Inflammatory macrophage treated with lipopolysaccharide for 1 hour (primary cell): ENCODE data around the gene AFTPH.

Experiments
- DNase-seq, 2 donors: peaks; one replicate each; pipeline ENCODE4 v3.0.0-alpha.2; 2020 to 2022

Gene AFTPH

DNA sequence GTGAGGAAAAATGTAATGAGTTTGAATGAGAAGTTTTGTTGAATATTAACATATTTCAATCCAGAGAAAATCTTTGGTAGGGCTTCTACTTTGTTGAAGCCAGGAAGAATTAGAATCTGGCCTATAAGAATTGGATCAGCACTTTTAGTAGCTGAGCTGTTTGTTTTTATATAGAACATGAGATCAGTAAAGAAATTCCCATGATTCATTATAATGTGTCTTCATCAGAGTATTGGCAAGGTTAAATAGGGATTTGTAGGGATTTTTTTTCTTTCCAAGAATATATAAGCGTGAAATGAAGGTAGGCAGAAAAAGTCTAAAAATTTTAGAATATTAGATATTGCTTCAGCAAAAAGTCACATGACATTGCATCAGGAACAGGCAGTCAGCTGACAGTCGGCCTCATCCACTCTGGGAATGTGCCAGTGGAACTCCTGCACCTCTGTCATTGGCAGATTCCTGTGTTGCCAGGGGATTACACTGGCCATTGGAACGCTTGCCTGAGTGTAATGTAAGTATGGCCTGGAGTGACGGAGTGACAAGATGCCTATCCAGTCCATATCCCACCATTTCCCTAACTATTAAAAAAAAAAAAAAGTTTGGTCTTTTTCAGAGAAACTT is 69.0 kb downstream of the AFTPH start:
- peak; percentile 65 to 80 for DNase-seq

DNA sequence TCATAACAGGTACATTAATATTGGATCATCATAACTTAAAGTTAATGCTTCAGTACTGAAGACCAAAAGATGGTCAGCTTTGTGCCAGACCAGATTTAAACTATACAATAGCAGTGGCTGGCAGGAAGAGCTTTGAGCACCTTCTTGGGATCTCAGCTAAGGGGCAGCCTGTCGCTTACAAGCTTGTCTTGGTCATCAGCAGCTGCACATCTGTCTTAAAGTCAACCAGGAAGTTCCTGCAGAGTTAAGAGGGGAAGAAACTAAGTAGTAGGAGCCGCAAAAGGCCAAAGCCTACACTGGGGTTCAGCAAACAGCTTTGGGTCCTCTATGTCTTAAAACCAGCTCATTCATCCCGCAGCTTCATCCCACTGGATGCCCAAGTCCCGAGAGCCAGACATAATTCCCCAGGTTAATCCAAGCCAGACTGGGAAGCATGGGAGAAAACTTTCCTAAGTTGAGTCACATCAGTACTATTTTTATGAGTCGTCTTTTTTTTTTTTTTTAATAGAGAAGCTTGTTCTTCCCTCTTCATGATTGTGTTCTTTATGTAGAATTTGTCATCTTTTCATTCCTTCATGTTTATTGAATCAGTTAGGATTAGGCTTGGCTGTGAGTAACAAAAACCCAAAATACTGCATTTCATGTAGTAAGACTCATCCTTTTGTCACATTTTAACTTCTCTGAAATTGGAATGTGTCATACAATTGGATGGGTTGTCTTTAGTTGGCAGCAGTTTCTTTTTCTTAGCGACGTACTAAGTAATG is 70.3 kb downstream of the AFTPH start:
- peak in 1 of 2 donors; percentile 24 for DNase-seq

DNA sequence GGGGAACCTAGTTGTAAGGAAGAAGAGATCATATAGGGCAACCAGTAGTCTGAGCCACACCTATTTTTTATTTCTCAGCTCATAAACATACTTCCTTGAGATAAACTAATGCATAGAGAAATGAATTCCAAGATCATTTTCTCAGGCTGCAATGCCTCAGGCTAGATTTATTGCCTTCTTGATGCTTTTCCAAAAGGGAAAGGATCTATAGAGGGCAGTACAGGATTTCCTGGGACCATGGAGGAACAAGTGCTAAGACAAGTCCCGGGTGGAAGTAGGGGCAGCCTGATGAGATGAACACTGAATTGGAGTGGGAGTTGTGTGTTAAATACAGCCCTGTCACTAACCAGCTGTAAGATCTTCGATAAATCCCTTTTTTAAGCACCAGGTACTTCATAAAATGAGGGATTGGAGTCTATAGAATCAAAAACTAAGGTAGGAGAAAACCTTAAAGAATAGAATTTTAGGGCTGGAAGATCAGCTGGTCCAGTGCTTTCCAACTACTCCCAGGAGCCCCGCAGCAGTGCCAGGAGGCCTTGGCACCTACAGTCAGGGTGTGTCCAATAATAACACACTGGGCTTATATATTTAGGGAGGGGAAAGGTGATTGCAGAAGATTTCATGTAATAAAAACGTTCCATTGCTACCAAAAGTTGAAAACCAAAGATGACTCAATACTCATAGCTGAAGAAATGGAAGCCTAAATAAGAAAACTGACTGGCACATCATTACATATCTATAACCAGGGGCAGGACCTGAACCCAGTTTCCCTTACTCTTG is 71.5 kb downstream of the AFTPH start:
- DNase-seq = no peak

DNA sequence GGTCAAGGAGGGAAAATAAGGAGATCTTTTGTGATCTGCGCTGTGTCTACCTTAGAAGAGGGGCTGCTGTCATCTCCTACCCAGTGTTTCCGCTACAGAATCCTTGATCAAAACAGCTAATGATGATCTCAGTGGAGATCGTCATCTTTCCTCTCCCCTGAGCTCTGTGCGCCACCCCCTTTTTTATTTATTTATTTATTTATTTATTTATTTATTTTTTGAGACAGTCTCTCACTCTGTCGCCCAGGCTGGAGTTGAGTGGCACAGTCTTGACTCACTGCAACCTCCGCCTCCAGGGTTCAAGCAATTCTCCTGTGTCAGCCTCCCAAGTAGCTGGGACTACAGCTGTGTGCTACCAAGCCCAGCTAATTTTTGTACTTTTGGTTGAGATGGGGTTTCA is 74.1 kb downstream of the AFTPH start:
- DNase-seq = no peak

DNA sequence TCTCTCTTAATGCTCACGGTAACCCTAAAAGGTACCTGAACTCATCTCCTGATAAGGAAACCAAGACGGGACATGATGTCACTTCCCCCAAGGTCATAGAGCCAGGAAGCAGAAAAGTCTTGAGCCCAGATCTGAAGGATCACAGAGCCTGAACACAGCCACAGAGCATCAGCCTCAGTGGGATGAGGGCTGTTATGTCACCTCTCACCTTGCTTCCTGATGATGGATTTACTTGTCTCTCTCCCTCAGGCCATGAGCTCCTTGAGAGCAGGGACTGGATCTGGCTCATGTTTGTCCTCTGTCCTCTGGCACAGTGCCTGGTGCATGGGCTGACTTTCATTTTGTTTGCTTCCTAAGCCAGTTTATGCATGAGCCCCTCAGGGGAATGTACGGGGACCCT is 75.3 kb downstream of the AFTPH start:
- DNase-seq = no peak

DNA sequence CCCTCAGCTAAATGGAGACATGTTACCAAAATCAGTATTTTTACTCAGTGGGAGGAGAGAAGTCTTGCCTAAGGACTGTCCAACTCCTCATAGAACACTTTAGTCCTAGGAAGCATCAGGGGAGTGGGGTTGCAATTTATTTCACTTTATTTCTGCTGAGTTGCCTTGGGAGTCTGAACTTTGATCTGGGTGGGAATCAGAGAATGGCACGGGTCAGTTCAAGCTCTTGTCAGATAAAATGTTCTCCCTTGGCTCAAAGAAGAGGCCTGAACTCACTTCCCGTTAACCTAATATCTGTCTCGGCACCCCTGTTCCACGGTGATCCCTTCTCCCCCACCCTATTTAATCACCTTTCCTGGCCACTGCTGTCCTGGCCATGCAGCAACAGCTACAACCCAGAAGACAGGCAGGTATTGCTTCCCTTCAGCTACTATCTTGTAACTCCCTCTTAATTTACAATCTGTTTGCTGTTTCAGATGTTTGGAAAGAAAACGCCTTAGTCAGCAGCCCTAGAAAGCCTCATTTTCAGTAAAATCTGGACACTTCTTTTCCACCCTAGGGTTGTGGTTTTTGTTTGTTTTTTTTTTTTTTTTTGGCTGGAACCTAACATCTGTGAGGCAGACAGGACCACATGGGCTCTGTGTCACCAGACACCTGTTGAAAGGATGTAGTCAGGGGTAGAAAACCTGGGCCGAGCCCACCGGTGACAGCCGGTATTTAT is 77.1 kb downstream of the AFTPH start:
- DNase-seq = no peak

DNA sequence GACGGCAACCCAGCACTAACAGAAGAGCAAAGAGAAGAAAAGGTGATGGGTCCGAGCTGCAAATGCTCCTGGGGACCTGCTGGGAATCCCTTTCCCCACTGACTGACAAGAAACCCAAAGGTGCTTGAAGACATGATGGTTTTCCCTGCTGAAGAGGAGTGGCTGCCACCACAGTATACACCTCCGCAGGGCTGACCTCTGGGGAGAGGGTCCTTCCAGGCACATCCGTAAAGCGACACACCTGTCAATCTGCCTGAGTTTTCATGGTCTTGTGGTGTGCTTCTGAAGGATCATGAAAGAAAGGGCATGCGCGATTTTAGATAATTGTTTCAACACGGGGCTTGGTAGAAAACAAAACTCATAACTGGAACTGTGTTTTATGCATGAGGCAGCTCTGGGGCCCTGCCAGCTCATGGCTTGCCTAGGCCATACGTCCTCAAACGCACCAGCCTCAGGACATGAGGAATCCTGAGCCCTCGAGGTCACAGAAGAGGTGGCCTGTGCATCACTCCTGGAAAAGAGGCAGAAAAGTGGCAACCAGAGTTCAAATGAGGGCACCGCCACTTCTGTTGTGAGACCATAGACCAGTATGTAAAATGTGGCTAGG is 77.8 kb downstream of the AFTPH start:
- no peak for DNase-seq

DNA sequence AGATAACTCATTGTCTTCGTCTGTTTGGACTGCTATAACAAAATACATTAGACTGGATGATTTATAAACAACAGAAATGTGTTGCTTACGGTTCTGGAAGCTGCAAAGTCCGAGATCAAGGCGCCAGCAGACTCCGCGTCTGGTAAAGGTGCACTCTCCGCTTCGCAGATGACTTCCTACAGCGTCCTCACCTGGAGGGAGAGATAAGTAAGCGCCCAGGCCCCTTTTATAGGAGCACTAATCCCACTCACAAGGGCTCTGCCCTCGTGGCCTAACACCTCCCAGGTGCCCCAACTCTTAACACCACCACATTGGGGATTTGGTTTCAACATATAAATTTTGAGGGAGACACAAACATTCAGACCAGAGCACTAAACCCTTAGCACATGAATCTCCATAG is 78.3 kb downstream of the AFTPH start:
- DNase-seq = no peak

DNA sequence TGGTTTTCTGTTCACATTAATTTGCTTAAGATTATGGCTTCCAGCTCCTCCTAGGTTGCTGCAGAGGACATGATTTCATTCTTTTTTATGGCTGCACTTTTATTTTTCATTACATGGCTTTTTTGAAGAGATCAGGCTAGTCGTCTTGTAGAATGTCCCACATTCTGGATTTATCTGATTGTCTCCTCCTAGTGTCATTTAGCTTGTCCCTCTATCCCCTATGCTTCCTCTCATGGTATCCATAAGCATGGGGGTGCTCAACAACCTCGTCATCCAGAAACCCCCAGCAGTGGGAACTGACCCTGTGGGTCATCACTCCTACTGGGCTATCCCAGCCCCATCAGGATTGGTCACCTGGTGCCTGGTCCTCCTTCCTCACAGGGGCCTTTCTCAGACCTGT is 80.0 kb downstream of the AFTPH start:
- DNase-seq = no peak

DNA sequence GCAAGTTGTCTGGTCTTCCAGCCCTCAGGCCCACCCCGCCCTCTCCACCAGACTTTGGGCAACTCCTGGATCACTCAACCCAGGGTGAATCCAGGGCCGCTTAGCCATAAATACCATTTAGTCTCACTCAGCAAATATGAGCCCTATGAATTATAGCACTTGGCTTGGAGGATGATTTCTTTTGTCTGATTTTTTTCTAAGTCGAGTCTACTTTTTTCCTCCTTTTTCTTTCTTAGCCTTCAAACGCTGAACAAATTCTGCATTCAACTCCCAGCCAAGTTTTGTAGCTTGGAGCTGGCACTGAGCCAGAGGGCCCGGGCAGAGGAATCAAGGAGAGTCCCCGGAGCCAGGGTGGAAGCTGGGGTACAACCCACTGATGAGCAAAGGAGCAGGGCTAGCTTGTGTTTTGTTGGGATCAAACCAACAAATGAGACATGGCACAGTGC is 80.9 kb downstream of the AFTPH start:
- DNase-seq = no peak

DNA sequence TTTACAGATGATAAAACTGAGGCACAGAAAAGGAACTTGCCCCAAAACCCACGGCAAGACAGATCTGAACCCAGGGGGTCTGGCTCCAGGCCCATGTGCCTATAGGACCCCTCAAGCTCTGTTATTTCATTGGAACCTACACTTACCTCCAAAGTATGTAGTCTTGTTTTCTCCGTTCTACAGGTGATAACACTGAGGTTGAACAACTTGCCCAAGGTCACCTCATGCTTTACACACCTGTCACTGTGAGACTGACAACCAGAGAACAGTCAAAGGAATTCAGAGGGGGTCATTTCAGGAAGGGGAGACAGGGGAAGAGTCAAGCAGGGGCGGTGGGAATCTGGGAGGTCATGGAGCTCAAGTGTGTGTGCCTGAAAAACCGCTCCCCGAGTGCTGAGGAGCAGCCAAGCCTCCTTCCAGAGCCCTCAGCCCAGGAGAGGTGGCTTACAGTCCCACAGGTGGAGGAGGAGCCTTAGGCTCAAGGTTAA is 81.9 kb downstream of the AFTPH start:
- DNase-seq = no peak

DNA sequence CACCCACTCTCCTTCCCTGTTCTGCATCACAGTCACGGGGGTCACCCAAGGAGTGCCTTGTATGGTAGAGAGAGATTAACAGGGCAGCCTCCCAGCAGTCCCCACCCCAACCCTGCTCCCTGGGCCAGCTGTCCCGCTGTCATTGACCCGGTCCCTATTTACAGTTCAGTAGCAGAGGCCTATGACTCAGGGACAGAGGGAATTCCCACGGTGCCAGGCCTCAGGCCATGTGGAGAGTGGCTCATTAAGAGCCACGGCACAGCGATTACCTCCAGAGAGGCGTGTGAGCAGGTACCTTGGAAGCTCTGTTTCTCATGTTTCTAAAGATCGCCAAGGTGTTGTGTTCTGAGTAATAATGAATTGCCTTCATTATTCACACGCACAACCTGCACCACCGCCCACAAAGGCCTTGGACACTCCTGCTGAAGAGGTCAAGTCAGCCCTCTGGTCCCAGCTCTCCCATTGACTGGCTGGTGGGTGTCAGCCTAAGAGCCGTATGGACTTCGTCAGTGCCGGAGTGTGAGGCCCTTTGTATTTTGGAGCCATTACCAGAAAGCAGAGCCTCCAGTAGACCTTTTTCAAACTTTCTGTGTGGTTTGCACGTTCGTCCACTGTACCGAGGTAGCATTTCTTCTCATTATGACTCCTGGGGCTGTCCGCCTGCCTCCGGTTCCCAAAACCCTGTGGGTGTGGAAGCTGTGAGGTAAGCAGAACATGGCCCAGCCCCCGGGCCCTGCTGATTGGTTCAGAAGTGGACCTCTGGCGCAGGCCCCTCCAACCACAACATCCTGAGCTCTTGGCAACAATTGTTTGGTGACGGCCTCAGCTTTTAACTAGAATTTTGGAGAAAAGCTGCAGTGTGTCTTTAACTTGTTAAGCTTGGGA is 82.6 kb downstream of the AFTPH start:
- peak; percentile 87 to 88 for DNase-seq

DNA sequence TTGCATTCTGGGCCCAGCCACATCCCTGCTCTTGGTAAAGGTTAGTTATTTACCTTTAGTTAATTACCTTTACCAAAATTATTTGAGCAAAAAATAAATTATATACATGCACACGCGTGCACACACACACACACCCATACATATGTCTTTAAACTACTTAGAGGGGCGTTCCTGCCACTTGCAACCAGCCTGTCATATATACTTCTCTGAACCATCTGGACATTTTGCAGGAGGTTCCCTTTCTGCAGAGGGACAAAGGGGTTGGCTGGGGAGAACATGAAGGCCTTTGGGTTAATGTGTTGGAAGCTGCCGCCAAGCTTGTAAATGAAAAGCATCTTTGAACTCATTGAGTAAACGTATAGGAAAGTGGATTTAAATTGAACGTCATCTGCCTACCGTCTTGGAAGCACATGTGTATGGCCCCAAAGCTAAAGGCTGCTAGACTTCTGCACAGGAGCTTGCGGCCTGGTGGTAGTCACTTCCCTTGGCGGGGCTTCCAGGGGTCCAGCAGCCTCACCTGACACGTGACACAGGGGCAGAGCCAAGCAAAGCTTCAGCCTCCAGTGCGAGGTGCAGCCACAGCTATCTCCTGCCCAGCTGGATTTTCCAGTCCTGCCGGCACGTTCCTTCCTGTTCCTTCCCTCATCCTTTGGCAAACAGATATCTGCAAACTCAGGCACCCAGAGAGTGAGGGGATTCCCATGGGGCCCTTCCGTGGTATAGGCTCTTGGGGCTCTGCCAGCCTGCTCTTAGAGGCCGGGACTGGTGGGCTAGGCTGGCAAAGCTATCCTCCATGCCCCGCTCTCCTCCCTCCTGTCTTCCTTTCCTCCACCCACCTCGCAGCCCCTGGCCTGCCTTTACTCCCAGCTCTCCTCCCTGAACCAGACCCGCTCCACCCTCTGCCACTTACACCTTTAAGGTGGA is 83.5 kb downstream of the AFTPH start:
- no peak for DNase-seq

DNA sequence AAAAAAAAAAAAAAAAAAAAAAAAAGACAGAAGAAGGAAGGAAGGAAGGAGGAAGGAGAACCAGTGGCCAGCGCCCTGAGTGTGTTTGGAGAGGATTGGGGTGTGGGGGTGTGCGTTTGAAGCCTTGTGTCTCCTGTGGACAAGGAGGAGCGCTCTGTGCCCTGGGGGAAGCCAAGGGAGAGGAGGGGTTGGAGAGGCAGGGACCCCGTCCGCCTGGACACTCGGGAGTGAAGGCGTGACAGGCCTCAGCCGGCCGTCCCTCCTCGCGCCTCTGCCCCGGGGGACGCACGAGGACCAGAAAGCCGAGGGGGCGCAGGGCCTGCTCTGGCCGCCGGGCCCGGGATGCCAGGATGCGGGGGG is 84.7 kb downstream of the AFTPH start:
- DNase-seq = no peak

DNA sequence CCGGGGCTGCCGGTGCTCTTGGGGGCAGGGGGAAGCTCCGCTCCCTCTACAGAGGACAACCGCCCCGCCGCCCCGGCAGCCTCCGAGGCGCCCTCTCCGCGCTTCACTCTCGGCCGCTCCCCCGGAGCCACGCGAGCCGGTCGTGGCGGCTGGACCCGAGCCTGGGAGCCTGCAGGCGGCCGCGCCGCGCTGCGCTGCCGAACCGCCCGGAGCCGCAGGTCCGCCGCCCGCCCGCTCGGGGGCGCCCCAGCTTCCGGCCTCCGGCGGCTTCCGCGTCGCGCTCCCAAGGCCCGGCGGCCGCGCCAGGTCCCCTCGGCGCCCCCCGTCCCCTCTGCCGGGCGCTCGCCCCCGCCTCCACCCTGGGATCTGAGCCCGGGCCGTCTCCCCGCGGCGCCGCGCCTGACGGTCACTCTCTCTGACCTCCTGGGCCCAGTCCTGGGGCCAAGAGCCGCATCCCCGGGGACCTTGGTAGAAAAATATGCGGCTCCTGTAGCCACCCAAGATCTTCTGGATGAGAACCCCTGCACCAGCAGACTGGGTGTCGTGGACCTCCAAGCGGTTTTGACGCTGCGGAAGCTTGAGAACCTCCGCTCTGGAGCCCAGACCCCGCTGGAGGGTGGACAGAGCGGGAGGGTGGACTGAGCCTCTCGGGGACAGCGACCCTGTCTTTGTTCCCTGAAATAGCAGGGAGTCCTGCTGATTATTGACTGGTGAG is 85.3 kb downstream of the AFTPH start:
- peak; percentile 59 to 77 for DNase-seq

DNA sequence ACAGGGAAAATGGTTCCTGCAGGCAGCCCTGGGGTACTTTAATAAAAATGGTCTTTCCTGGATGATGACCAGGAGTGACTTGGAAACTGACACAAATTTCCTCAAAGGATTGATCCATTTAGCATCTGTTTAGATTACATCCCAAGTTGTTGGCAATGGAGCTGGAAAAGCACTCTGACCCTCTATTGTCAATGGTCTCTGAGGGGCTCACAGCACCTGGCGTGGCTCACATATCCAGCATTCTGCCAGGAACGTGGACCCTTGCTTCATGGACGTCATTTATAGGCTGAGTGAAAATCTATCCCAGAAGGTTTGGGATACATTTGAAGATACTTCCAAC is 85.8 kb downstream of the AFTPH start:
- no peak for DNase-seq

DNA sequence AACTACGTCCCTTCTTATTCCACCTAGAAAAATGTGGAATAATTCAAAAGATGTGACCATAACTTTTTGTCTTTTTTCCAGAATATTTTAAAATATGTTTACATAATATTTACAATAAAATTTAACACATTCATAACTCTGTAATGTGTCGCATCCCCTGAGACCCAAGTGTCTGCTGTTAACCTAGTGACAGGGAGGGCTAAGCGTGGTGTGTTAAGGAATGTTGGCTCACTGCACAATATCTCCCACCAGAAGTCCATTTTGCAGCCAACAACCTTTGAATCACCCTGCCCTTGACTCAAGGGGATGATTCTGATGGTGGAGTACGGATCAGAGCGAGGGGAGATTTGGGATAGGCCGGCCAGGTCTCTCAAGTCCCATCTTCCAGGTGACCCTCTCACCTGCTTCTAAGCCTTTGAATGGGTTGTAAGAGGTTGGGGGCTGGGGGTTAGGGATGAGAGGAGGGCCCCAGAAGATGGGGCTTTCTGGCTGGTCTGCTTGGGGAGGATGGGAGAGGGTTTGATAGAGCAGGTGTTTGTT is 86.3 kb downstream of the AFTPH start:
- no peak for DNase-seq

DNA sequence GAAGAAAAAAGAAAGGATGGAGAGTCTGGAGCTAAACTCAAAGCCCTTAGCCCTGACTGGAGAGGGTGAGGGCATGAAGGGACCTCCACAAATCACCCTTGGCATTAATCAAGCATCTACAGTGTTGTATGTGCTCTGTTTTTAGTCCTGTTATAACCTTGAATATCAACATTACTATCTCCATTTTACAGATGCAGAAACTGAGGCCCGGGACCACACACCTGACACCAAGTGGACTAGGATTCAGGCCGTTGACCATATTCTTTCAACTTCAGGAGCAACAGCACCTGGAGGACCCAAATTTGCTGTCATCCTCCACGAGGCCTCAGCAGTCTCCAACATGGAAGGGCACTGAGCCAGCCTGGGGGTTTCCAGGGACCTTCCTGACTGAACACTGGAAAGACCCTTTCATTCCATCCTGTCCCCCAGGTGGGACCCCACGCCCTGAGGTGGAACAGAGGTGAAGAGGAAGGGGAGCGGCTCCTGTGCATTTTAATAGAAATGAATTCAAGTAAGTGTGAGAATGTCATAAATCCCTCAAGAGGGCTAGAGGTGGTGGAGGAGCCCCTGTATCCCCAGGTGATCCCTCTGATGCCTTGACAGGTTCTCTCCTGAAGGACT is 88.6 kb downstream of the AFTPH start:
- no peak for DNase-seq

DNA sequence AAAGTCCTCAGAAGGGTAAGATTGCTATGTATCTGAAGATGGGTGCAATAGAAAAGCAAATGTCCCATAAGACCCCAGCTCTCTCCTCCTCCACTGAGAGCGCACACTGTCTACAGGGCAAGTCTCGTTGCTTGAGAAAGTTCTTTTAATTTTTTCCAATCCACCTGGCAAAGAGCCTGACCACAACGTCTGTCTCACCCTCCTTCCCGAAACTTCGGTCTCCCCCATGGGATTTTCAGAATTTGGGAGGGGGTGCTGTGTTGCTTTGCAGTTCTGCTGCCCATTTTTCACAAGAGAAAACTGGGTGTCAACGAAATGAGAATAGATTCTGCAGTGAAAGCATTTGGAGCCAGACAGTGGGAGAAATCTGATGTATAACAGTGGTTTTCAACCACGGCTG is 89.1 kb downstream of the AFTPH start:
- no peak for DNase-seq
